ENCODE results near the gene GALNT13. TPM values are rescaled to one million over a fixed set of nuclear protein-coding genes. Genes with fewer than 3 reads are reported as not detected.

GALNT13 gene
- total RNA-seq, 2 donors from 2014 or later = 6.0 to 9.8 TPM

- H3K27ac Mint-ChIP-seq = no peak overlapping the region
- H3K36me3 Mint-ChIP-seq (ENCODE audit: low read depth) = no peaks in the 10 kb centered on the region
- Histone ChIP-seq H3K9me3 (ENCODE audit: control insufficient read depth, low read length) (no peaks in the 10 kb centered on the region), H3K4me3 (ENCODE audit: low read length) (peak overlapping the region; percentile 76), H3K27me3 (ENCODE audit: control insufficient read depth, insufficient read depth, low read length, poor library complexity, severe bottlenecking) (peaks cover 32% of the 10 kb centered on the region), H3K4me1 (ENCODE audit: control insufficient read depth, insufficient read depth, low read length) (no peaks in the 10 kb centered on the region), H3K27ac (ENCODE audit: low read depth, low read length) (no peak overlapping the region), H3K36me3 (ENCODE audit: control insufficient read depth, insufficient read depth, low read length) (no peaks in the 10 kb centered on the region), H3K9ac (ENCODE audit: extremely low read depth, low read length, poor library complexity, severe bottlenecking) (no peak overlapping the region)
- peaks cover 13% of the 10 kb centered on the region for H3K4me1 Mint-ChIP-seq
- H3K27me3 Mint-ChIP-seq (ENCODE audit: insufficient read depth) = peaks cover 30% of the 10 kb centered on the region
- H3K4me3 Mint-ChIP-seq = peak overlapping the region; percentile 61
- 4 to 5% methylated on average over 20 to 36 of the region's 36 CpGs for WGBS, 2 experiments (ENCODE audit: insufficient coverage in 1 of 2, insufficient read length in 1 of 2)
- TF ChIP-seq CTCF (conservative IDR thresholded peaks at IDR 0.05) = peak; percentile 20
- peak; percentile 86 for DNase-seq
- H3K9me3 Mint-ChIP-seq = no peaks in the 10 kb centered on the region
Observed at GRCh38 chr2:153873052-153874048, 1.6 kb downstream of the GALNT13 start.

GRCh38 chr2:153875801-153876466 is 4.2 kb downstream of the GALNT13 start:
- Mint-ChIP-seq H3K27me3 (ENCODE audit: insufficient read depth) (peaks cover 30% of the 10 kb centered on the region), H3K4me3 (no peak overlapping the region), H3K36me3 (ENCODE audit: low read depth) (no peaks in the 10 kb centered on the region), H3K27ac (no peak overlapping the region), H3K4me1 (peaks cover 13% of the 10 kb centered on the region), H3K9me3 (no peaks in the 10 kb centered on the region)
- Histone ChIP-seq H3K27me3 (ENCODE audit: control insufficient read depth, insufficient read depth, low read length, poor library complexity, severe bottlenecking) (peaks cover 32% of the 10 kb centered on the region), H3K9ac (ENCODE audit: extremely low read depth, low read length, poor library complexity, severe bottlenecking) (no peak overlapping the region), H3K4me1 (ENCODE audit: control insufficient read depth, insufficient read depth, low read length) (no peaks in the 10 kb centered on the region), H3K36me3 (ENCODE audit: control insufficient read depth, insufficient read depth, low read length) (no peaks in the 10 kb centered on the region), H3K27ac (ENCODE audit: low read depth, low read length) (no peak overlapping the region), H3K9me3 (ENCODE audit: control insufficient read depth, low read length) (no peaks in the 10 kb centered on the region), H3K4me3 (ENCODE audit: low read length) (no peak overlapping the region)
- no peak for TF ChIP-seq CTCF (conservative IDR thresholded peaks at IDR 0.05)
- no peak for DNase-seq
- 83% methylated on average over 2 of the region's 2 CpGs; no CpG with 5 or more reads in 1 of the 2 experiments for WGBS, 2 experiments (ENCODE audit: insufficient coverage in 1 of 2, insufficient read length in 1 of 2)

GRCh38 chr2:153880926-153881325 is 9.2 kb downstream of the GALNT13 start:
- TF ChIP-seq CTCF (conservative IDR thresholded peaks at IDR 0.05) = no peak
- no peaks in the 10 kb centered on the region for H3K4me1 ChIP-seq (ENCODE audit: control insufficient read depth, insufficient read depth, low read length)
- 78% methylated on average over 2 of the region's 2 CpGs; no CpG with 5 or more reads in 1 of the 2 experiments for whole genome bisulfite sequencing, 2 experiments (ENCODE audit: insufficient coverage in 1 of 2, insufficient read length in 1 of 2)
- H3K27me3 ChIP-seq (ENCODE audit: control insufficient read depth, insufficient read depth, low read length, poor library complexity, severe bottlenecking) = no peaks in the 10 kb centered on the region
- H3K4me3 ChIP-seq (ENCODE audit: low read length) = no peak overlapping the region
- H3K27ac Mint-ChIP-seq = no peak overlapping the region
- H3K4me3 Mint-ChIP-seq = no peak overlapping the region
- H3K36me3 ChIP-seq (ENCODE audit: control insufficient read depth, insufficient read depth, low read length) = no peaks in the 10 kb centered on the region
- H3K9ac ChIP-seq (ENCODE audit: extremely low read depth, low read length, poor library complexity, severe bottlenecking) = no peak overlapping the region
- no peaks in the 10 kb centered on the region for H3K9me3 Mint-ChIP-seq
- DNase-seq = no peak
- no peaks in the 10 kb centered on the region for H3K9me3 ChIP-seq (ENCODE audit: control insufficient read depth, low read length)
- no peak overlapping the region for H3K27ac ChIP-seq (ENCODE audit: low read depth, low read length)
- H3K27me3 Mint-ChIP-seq (ENCODE audit: insufficient read depth) = no peaks in the 10 kb centered on the region
- H3K4me1 Mint-ChIP-seq = no peaks in the 10 kb centered on the region
- no peaks in the 10 kb centered on the region for H3K36me3 Mint-ChIP-seq (ENCODE audit: low read depth)
